Testis (tissue), 3 donors: ENCODE data around the gene COL4A6. TPM values are rescaled to one million over a fixed set of nuclear protein-coding genes. Genes with fewer than 3 reads are reported as not detected.

ENCODE experiments used
- DNase-seq: peaks from one replicate; pipeline ENCODE4 v3.0.0-alpha.2; 2019
- H3K27ac ChIP-seq, 2 donors: fragments of 200-600 bp; sonication (generic); one replicate each; pipeline ENCODE4 v1.5.1; 2019
- H3K27me3 ChIP-seq: fragments of 200-600 bp; sonication (generic); one replicate; pipeline ENCODE4 v1.5.1; 2019
- H3K36me3 ChIP-seq: fragments of 200-600 bp; sonication (generic); one replicate; pipeline ENCODE4 v1.5.1; 2017; ENCODE audit warnings: low read depth; ENCODE audit errors: missing control alignments
- H3K4me1 ChIP-seq: fragments of 200-600 bp; sonication (generic); one replicate; pipeline ENCODE4 v1.5.1; 2019
- H3K4me3 ChIP-seq, 2 donors: fragments of 200-600 bp; sonication (generic); one replicate each; pipeline ENCODE4 v1.5.1; 2017 to 2019
- H3K9me3 ChIP-seq: fragments of 200-600 bp; sonication (generic); one replicate; pipeline ENCODE4 v1.5.1; 2017
- CTCF ChIP-seq, 3 experiments: fragments of 450-650 bp in 2 of 3; fragments of 200-600 bp in 1 of 3; sonication (generic) in 1 of 3; IDR thresholded peaks; one replicate each; pipeline ENCODE4 v1.5.1; 2016 to 2019; ENCODE audit warnings: antibody characterized with exemption in 3 of 3, mild to moderate bottlenecking in 2 of 3, moderate library complexity in 1 of 3
- POLR2A ChIP-seq: fragments of 450-650 bp; IDR thresholded peaks from one replicate; pipeline ENCODE4 v1.6.1; 2017; ENCODE audit warnings: antibody characterized with exemption, mild to moderate bottlenecking, moderate library complexity
- WGBS, 2 donors: methylation state at CpG; one replicate each; pipeline ENCODE4 v1.1.5; 2018; 5-methylcytosine and 5-hydroxymethylcytosine counted together
- intact Hi-C: fragments of 100-400 bp; cut with DNase I; formaldehyde crosslinking; loops from one replicate; pipeline ENCODE4 v1.15.1; 2023; ENCODE audit warnings: low total_unique reads
- polyA plus RNA-seq: library from polyadenylated mRNA; stranded (reverse); fragments of 350-450 nt; fragmentation: Illumina TruSeq; extraction: RNeasy Lipid Tissue Mini Kit (QIAGEN cat#74804); gene quantifications from one replicate; pipeline ENCODE4 v1.2.3, GENCODE V29; 2014; ENCODE audit warnings: low read depth, low replicate concordance; ENCODE audit not compliant: insufficient read depth
- total RNA-seq, 2 donors: library from RNA; depleted of rRNA; stranded (reverse); fragments of >200 nt; gene quantifications; one replicate each; pipeline ENCODE4 v1.2.3, GENCODE V29; 2016

The COL4A6 gene
- total and polyA plus RNA-seq, 3 donors from 2014 or later, result 2.4 to 4.9 (median 3.5) TPM

GRCh38 chrX:108224727-108225621 lies 213.2 kb downstream of the COL4A6 start:
- H3K9me3 ChIP-seq, result no peaks in the 10 kb centered on the region
- H3K4me3 ChIP-seq, result no peak overlapping the region
- DNase-seq, result peak; percentile 20
- H3K27ac ChIP-seq, result no peak overlapping the region
- TF ChIP-seq CTCF (IDR thresholded peaks at IDR 0.05) (peak; percentile 9 to 47 (median 41)), POLR2A (no peak)
- H3K4me1 ChIP-seq, result no peaks in the 10 kb centered on the region
- intact Hi-C loops, result no loop called here
- no peaks in the 10 kb centered on the region for H3K27me3 ChIP-seq
- H3K36me3 ChIP-seq, result no peaks in the 10 kb centered on the region
- 32 to 39% methylated on average over 10 to 11 of the region's 11 CpGs for WGBS, 2 donors

GRCh38 chrX:108224218-108224617 lies 214.0 kb downstream of the COL4A6 start:
- no peak for DNase-seq
- TF ChIP-seq POLR2A (no peak), CTCF (IDR thresholded peaks at IDR 0.05) (no peak)
- Histone ChIP-seq H3K27me3 (no peaks in the 10 kb centered on the region), H3K4me1 (no peaks in the 10 kb centered on the region), H3K9me3 (no peaks in the 10 kb centered on the region), H3K36me3 (no peaks in the 10 kb centered on the region), H3K27ac (no peak overlapping the region), H3K4me3 (no peak overlapping the region)
- WGBS, 2 donors, result 64 to 65% methylated on average over 2 of the region's 2 CpGs
- intact Hi-C loops, result no loop called here

GRCh38 chrX:108223585-108223984 lies 214.6 kb downstream of the COL4A6 start:
- Histone ChIP-seq H3K4me3 (no peak overlapping the region), H3K27ac (no peak overlapping the region), H3K36me3 (no peaks in the 10 kb centered on the region), H3K4me1 (no peaks in the 10 kb centered on the region), H3K27me3 (no peaks in the 10 kb centered on the region), H3K9me3 (no peaks in the 10 kb centered on the region)
- WGBS, 2 donors, result 63 to 64% methylated on average over 5 of the region's 5 CpGs
- TF ChIP-seq POLR2A (no peak), CTCF (IDR thresholded peaks at IDR 0.05) (no peak)
- no peak for DNase-seq
- intact Hi-C loops, result no loop called here

- no peak for TF ChIP-seq CTCF (IDR thresholded peaks at IDR 0.05)
- H3K9me3 ChIP-seq, result no peaks in the 10 kb centered on the region
- no peak overlapping the region for H3K27ac ChIP-seq
- no peaks in the 10 kb centered on the region for H3K4me1 ChIP-seq
- peak; percentile 14 for DNase-seq
- no peaks in the 10 kb centered on the region for H3K36me3 ChIP-seq
- H3K27me3 ChIP-seq, result no peaks in the 10 kb centered on the region
- H3K4me3 ChIP-seq, result no peak overlapping the region
- intact Hi-C loops, result no loop called here
- WGBS, 2 donors, result 46 to 68% methylated on average over 3 to 7 of the region's 7 CpGs
Observed at GRCh38 chrX:108221301-108221864, 216.8 kb downstream of the COL4A6 start.
